A549 treated with ZK216348 at 1 μM for 4 hours (cell line): ENCODE measurements around the gene FBXO17. TPM values are rescaled to one million over a fixed set of nuclear protein-coding genes. Genes with fewer than 3 reads are reported as not detected.

Experiments
- total RNA-seq: library from RNA; stranded (reverse); fragments of 200-300 nt; extraction: Qiagen RNA extraction; gene quantifications from 5 replicates; pipeline ENCODE4 v1.2.3, GENCODE V29; 2022; ENCODE audit warnings: low read depth

The FBXO17 gene, protein sequence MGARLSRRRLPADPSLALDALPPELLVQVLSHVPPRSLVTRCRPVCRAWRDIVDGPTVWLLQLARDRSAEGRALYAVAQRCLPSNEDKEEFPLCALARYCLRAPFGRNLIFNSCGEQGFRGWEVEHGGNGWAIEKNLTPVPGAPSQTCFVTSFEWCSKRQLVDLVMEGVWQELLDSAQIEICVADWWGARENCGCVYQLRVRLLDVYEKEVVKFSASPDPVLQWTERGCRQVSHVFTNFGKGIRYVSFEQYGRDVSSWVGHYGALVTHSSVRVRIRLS
- 60.0 to 90.4 TPM (median 86.0 TPM) in 5 replicates for total RNA-seq

GRCh38 chr19:38975214-38975860, at the start of gene FBXO17:
Gene FBXO17, minus strand, starts transcription at chr19:38975742. Its CDS starts 25,423 bp downstream, at chr19:38950319.

GRCh38 chr19:38930776-38931520, 44.6 kb downstream of the FBXO17 start, which contains the start of gene MRPS12:
Gene MRPS12, plus strand, starts transcription at chr19:38930944. Its CDS starts 351 bp downstream, at chr19:38931295.

DNA sequence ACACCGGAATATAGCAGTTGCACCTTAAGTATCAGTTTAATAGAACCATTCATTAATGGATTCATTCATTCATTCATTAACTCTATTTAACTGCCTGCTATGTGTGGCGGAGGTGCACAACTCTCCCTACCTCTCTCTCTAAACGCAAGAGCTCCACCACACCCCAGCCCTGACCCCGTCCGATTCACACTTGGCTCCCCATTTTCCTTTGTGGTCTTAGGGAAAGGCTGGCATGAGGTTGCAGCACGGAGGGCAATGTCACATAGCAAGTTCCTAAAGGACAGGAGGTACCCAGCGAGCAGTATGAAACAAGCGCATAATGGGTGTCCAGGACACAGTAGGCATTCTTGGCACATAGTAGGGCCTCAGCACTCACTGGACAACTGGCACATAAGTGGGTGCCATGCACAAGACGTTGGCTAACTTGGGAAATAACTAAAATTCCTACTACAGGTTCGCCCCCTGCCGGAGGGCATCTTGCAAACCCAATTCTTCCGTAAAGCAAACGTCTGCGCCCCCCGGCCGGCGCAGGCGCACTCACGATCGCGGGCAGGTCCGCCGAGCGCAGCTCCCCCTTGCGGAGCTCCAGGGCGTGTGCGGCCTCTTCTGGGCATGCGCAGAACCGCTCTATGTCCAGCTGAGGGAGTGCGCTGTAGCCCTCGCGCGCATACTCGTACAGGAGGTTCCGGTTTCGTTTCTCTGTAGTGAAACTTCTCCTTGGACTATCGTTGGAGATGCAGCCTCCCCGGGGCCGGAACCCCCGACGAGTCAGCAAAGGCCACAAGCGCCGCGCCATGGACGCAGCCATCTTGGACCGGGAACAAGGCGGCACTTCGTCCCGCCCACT, 45.4 kb downstream of the FBXO17 start, which contains the start of gene SARS2:
Gene SARS2 (minus strand): TSS at position 835 of the 847 bp plus-strand sequence. CDS start 27 bp downstream, at position 808.

GRCh38 chr19:38899447-38900201, 75.9 kb downstream of the FBXO17 start, which contains the start of the genes NFKBIB and SIRT2:
Gene NFKBIB, plus strand, starts transcription at chr19:38899969. Its CDS starts 64 bp downstream, at chr19:38900033.
Gene SIRT2, minus strand, starts transcription at chr19:38899618. Its CDS starts 97 bp downstream, at chr19:38899521.

Other genes starting within 250 kb of the FBXO17 start
- 4.7 to 6.8 TPM (median 6.0 TPM) in 5 replicates for gene CAPN12, start 231.3 kb downstream of the FBXO17 start, total RNA-seq
- gene LGALS7, start 202.2 kb downstream of the FBXO17 start, total RNA-seq: 0.73 to 0.97 TPM (median 0.78 TPM) in 3 of 5 replicates, not detected in the others
- not detected in 5 replicates for gene LGALS7B, start 186.5 kb downstream of the FBXO17 start, total RNA-seq
- gene LGALS4, start 162.8 kb downstream of the FBXO17 start, total RNA-seq: 0.48 to 1.7 TPM (median 1.2 TPM) in 5 replicates
- 273 to 379 TPM (median 296 TPM) in 5 replicates for gene ECH1, start 143.9 kb downstream of the FBXO17 start, total RNA-seq
- gene HNRNPL, start 125.8 kb downstream of the FBXO17 start, total RNA-seq: 295 to 373 TPM (median 340 TPM) in 5 replicates
- 2.2 to 4.9 TPM (median 3.0 TPM) in 5 replicates for gene RINL, start 97.5 kb downstream of the FBXO17 start, total RNA-seq
- 26.5 to 39.2 TPM (median 37.4 TPM) in 5 replicates for gene SIRT2, start 76.1 kb downstream of the FBXO17 start, total RNA-seq
- gene NFKBIB, start 75.8 kb downstream of the FBXO17 start, total RNA-seq: 49.2 to 111 TPM (median 99.2 TPM) in 5 replicates
- gene CCER2, start 63.6 kb downstream of the FBXO17 start, total RNA-seq: 0.27 to 1.0 TPM (median 0.95 TPM) in 5 replicates
- 48.7 to 60.6 TPM (median 54.6 TPM) in 5 replicates for gene SARS2, start 45.0 kb downstream of the FBXO17 start, total RNA-seq
- gene MRPS12, start 44.8 kb downstream of the FBXO17 start, total RNA-seq: 156 to 292 TPM (median 268 TPM) in 5 replicates
- 2.7 to 7.5 TPM (median 4.6 TPM) in 5 replicates for gene FBXO27, start 56.8 kb upstream of the FBXO17 start, total RNA-seq
- 0.14 to 0.23 TPM (median 0.15 TPM) in 3 of 5 replicates, not detected in the others for gene ACP7, start 108.6 kb upstream of the FBXO17 start, total RNA-seq
- 59.1 to 132 TPM (median 113 TPM) in 5 replicates for gene PAK4, start 150.0 kb upstream of the FBXO17 start, total RNA-seq
- 1.2 to 1.8 TPM (median 1.5 TPM) in 5 replicates for gene NCCRP1, start 221.2 kb upstream of the FBXO17 start, total RNA-seq
- not detected in 5 replicates for gene SYCN, start 228.5 kb upstream of the FBXO17 start, total RNA-seq